Kidney epithelial cell (primary cell): Measurements from ENCODE around the gene DGKD. TPM values are rescaled to one million over a fixed set of nuclear protein-coding genes. Genes with fewer than 3 reads are reported as not detected.

ENCODE experiments used
- DNase-seq: peaks from one replicate; pipeline ENCODE4 v3.0.0-alpha.2; 2010; ENCODE audit warnings: low read depth
- H3K27me3 ChIP-seq: 2 replicates; pipeline ENCODE4 v1.6.0; 2011; ENCODE audit warnings: low read length; ENCODE audit not compliant: control insufficient read depth, insufficient read depth
- H3K36me3 ChIP-seq: 2 replicates; pipeline ENCODE4 v1.5.1; 2011; ENCODE audit warnings: low read length; ENCODE audit not compliant: control insufficient read depth, insufficient read depth
- H3K4me3 ChIP-seq: 2 replicates; pipeline ENCODE4 v1.5.1; 2011; ENCODE audit warnings: low read depth, mild to moderate bottlenecking, control low read depth, low read length
- CTCF ChIP-seq: IDR thresholded peaks from 2 replicates; pipeline ENCODE4 v1.5.1; 2011; ENCODE audit warnings: mild to moderate bottlenecking, moderate library complexity, low read length, control low read depth, inconsistent platforms; ENCODE audit not compliant: insufficient read depth, poor library complexity, severe bottlenecking
- total RNA-seq: library from RNA; depleted of rRNA; stranded (reverse); fragments of >200 nt; gene quantifications from 2 replicates; pipeline ENCODE4 v1.2.3, GENCODE V29; 2015

DGKD gene
- total RNA-seq, 1 donor from 2014 or later: 16.0 TPM

- no peak for TF ChIP-seq CTCF
- H3K36me3 ChIP-seq: no peaks in the 10 kb centered on the region
- no peak overlapping the region for H3K4me3 ChIP-seq
- DNase-seq: no peak
- no peaks in the 10 kb centered on the region for H3K27me3 ChIP-seq
Measured at GRCh38 chr2:233497692-233498091, 143.4 kb downstream of the DGKD start.

DNA sequence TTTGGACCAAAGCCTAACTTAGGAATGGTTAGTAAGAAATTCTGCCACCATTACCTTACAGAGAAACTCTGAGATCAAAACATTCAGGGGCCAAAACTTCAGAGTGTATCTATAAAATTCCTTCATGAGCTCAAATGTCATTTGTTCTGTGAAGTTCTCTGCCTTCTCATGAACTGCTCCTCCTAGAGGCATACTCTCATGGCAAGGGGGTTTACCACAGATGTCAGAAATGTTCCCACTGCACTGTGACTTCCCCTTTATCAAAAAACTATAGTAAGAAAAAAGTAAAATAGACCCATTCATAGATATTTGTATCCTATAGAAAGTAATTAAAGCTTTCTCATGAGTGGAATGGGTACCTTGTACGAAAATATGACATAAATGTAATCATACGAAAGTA lies 143.8 kb downstream of the DGKD start:
- no peak for DNase-seq
- no peak for TF ChIP-seq CTCF
- H3K36me3 ChIP-seq: no peaks in the 10 kb centered on the region
- H3K4me3 ChIP-seq: no peak overlapping the region
- H3K27me3 ChIP-seq: no peaks in the 10 kb centered on the region

GRCh38 chr2:233499928-233500327 lies 145.6 kb downstream of the DGKD start:
- TF ChIP-seq CTCF: no peak
- Histone ChIP-seq H3K27me3 (no peaks in the 10 kb centered on the region), H3K36me3 (no peaks in the 10 kb centered on the region), H3K4me3 (no peak overlapping the region)
- DNase-seq: no peak

- DNase-seq: no peak
- no peaks in the 10 kb centered on the region for H3K27me3 ChIP-seq
- no peak overlapping the region for H3K4me3 ChIP-seq
- TF ChIP-seq CTCF: no peak
- H3K36me3 ChIP-seq: no peaks in the 10 kb centered on the region
Measured at GRCh38 chr2:233501198-233502076, 147.1 kb downstream of the DGKD start.

DNA sequence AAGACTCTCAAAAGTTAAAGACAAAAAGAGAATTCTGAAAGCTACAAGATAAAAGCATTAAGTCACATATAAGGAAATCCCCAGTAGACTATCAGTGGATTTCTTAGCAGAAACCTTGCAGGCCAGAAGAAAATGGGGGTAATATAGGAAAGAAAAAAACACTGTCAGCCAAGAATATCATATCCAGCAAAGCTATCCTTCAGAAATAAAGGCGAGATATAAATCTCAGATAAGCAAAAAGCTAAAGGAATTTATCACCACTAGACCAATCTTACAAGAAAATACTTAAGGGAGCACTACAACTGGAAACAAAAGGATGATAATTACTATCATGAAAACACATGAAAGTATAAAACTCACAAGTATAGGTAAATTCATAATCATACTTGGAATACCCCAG lies 149.2 kb downstream of the DGKD start:
- DNase-seq: no peak
- TF ChIP-seq CTCF: no peak
- Histone ChIP-seq H3K4me3 (no peak overlapping the region), H3K27me3 (no peaks in the 10 kb centered on the region), H3K36me3 (no peaks in the 10 kb centered on the region)
